Activated B cell treated with CpG ODN at 0.5 μM for 24 hours (primary cell): ENCODE measurements around the gene SLC5A2. TPM values are rescaled to one million over a fixed set of nuclear protein-coding genes. Genes with fewer than 3 reads are reported as not detected.
"Not testable (repeated sequence)": the region's sequence is repeated elsewhere in the genome, so short reads cannot be mapped to it uniquely, and the experiment has no call there.

Experiments used
- ATAC-seq: fragments of 200-7000 bp; cut with Tn5 transposase; one replicate; pipeline ENCODE4 v1.10.0; 2021; ENCODE audit warnings: low read depth, mild to moderate bottlenecking, moderate library complexity
- CTCF ChIA-PET: fragments of 350-600 bp; sonication (Branson Sonifier 250); formaldehyde crosslinking; loops from one replicate; lab custom pipeline; 2021; ENCODE audit warnings: antibody characterized with exemption; lab: Charles Lee
- POLR2A ChIA-PET: fragments of 350-600 bp; sonication (Branson Sonifier 250); formaldehyde crosslinking; loops from one replicate; lab custom pipeline; 2021; ENCODE audit warnings: antibody characterized with exemption; lab: Charles Lee
- DNase-seq: peaks from one replicate; pipeline ENCODE4 v3.0.0; 2022
- H3K27ac Mint-ChIP-seq: one replicate; pipeline ENCODE4 v1.8.0; 2020; ENCODE audit warnings: mixed read lengths
- H3K27me3 Mint-ChIP-seq: one replicate; pipeline ENCODE4 v1.8.0; 2021; ENCODE audit warnings: mixed read lengths
- H3K36me3 Mint-ChIP-seq: one replicate; pipeline ENCODE4 v1.8.0; 2021; ENCODE audit warnings: low read depth, mixed read lengths
- H3K4me1 Mint-ChIP-seq: one replicate; pipeline ENCODE4 v1.8.0; 2021; ENCODE audit warnings: mixed read lengths
- H3K4me3 Mint-ChIP-seq: one replicate; pipeline ENCODE4 v1.8.0; 2020; ENCODE audit warnings: mild to moderate bottlenecking, mixed read lengths
- H3K9me3 Mint-ChIP-seq: one replicate; pipeline ENCODE4 v1.8.0; 2020; ENCODE audit warnings: mixed read lengths
- CTCF ChIP-seq: fragments of 200-600 bp; IDR thresholded peaks from one replicate; pipeline ENCODE4 v1.8.0; 2022; ENCODE audit warnings: antibody characterized with exemption, mild to moderate bottlenecking
- intact Hi-C: fragments of 100-400 bp; cut with micrococcal nuclease; formaldehyde crosslinking; loops from one replicate; pipeline ENCODE4 v1.15.1; 2024
- total RNA-seq: library from RNA; stranded (reverse); gene quantifications from 2 replicates; pipeline ENCODE4 v1.2.3, GENCODE V29; 2022

The SLC5A2 gene
- total RNA-seq, 1 donor from 2014 or later, result not detected

GRCh38 chr16:31480851-31481536 lies 1.9 kb upstream of the SLC5A2 start:
- H3K9me3 Mint-ChIP-seq, result no peaks in the 10 kb centered on the region

DNA sequence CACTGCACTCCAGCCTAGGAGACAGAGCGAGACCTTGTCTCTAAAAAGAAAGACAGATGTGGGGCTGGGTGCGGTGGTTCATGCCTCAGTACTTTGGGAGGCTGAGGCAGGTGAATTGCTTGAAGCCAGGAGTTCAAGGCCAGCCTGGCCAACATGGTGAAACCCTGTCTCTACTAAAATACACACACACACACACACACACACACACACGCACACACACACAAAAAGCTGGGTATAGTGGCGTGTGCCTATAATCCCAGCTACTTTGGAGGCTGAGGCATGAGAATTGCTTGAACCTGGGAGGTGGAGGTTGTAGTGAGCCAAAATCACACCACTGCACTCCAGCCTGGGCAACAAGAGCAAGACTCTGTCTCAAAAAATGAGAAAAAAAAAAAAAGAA lies 1.1 kb downstream of the SLC5A2 start:
- peaks cover 11% of the 10 kb centered on the region for H3K27me3 Mint-ChIP-seq
- DNase-seq, ATAC-seq, intact Hi-C loops, H3K9me3 Mint-ChIP-seq, POLR2A ChIA-PET, H3K4me3 Mint-ChIP-seq, H3K36me3 Mint-ChIP-seq, H3K4me1 Mint-ChIP-seq, CTCF ChIA-PET, H3K27ac Mint-ChIP-seq: not testable (repeated sequence)

More at GRCh38 chr16:31480851-31481536, 1.9 kb upstream of the SLC5A2 start:
- Mint-ChIP-seq H3K4me3 (no peak overlapping the region), H3K27ac (no peak overlapping the region), H3K4me1 (peaks cover 13% of the 10 kb centered on the region), H3K36me3 (no peaks in the 10 kb centered on the region), H3K27me3 (peaks cover 11% of the 10 kb centered on the region)
- DNase-seq (no peak), ATAC-seq (no peak)
- ChIA-PET POLR2A (interaction anchor here (1.7 kb wide), 1 partner anchor 21 kb away, joined by 4 read pairs; the partner anchor contains the start of gene ARMC5), CTCF (interaction anchor here (1.2 kb wide), 1 partner anchor 389 kb away, joined by 3 read pairs; no protein-coding TSS in a partner anchor)
- intact Hi-C loops, result no loop called here
- TF ChIP-seq CTCF, result no peak

DNA sequence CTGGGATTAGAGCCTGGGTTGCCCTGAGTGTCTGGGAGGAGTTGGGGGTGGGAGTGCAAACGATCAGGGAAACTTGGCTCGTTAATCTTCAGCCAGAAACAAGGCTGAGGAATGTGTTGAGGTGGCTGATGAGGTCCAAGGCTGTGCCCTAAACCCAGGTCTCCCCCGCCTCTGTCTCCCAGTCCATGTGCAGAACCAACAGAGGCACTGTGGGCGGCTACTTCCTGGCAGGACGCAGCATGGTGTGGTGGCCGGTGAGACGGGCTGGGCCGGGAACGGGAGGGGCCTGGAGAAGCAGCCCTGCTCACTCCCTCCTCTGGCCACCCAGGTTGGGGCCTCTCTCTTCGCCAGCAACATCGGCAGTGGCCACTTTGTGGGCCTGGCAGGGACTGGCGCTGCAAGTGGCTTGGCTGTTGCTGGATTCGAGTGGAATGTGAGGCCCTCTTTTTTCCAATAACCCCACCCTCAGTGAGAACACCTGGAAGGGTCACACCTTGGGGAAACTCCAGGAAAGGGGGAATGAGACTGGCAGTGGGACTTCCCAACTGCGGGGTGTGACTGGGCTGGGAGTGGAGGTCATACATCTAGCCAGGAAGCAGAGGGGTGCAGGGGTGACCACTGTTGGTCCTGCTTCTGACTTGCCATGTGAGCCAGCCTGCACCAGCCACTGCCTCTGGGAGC lies 1.7 kb downstream of the SLC5A2 start:
- peaks cover 10% of the 10 kb centered on the region for H3K27me3 Mint-ChIP-seq
- no peaks in the 10 kb centered on the region for H3K36me3 Mint-ChIP-seq
- H3K4me3 Mint-ChIP-seq, result no peak overlapping the region
- CTCF ChIA-PET, result interaction anchor here (0.8 kb wide), 1 partner anchor 500 kb away, joined by 3 read pairs; the partner anchor contains the start of gene HSD3B7
- intact Hi-C loops, result no loop called here
- no peak for TF ChIP-seq CTCF
- POLR2A ChIA-PET, result no interaction called here
- ATAC-seq, result no peak
- no peaks in the 10 kb centered on the region for H3K9me3 Mint-ChIP-seq
- DNase-seq, result no peak
- H3K27ac Mint-ChIP-seq, result no peak overlapping the region
- peaks cover 9% of the 10 kb centered on the region for H3K4me1 Mint-ChIP-seq

- TF ChIP-seq CTCF, result no peak
- ChIA-PET CTCF (interaction anchor here (0.8 kb wide), 1 partner anchor 501 kb away, joined by 3 read pairs; the partner anchor contains the start of gene HSD3B7), POLR2A (no interaction called here)
- Mint-ChIP-seq H3K4me3 (no peak overlapping the region), H3K27ac (no peak overlapping the region), H3K27me3 (peaks cover 9% of the 10 kb centered on the region), H3K36me3 (peaks cover 4% of the 10 kb centered on the region), H3K4me1 (peaks cover 9% of the 10 kb centered on the region), H3K9me3 (no peaks in the 10 kb centered on the region)
- intact Hi-C loops, result no loop called here
- DNase-seq (no peak), ATAC-seq (no peak)
These were observed 2.6 kb downstream of the SLC5A2 start for GRCh38 chr16:31485571-31485970.

- intact Hi-C loops, result loop anchor here (2.0 kb wide), 1 partner anchor 13 kb away; the partner anchor contains the start of gene TGFB1I1
- peaks cover 9% of the 10 kb centered on the region for H3K27me3 Mint-ChIP-seq
- DNase-seq (no peak), ATAC-seq (no peak)
- H3K9me3 Mint-ChIP-seq, result no peaks in the 10 kb centered on the region
- ChIA-PET CTCF (no interaction called here), POLR2A (no interaction called here)
- H3K4me1 Mint-ChIP-seq, result peaks cover 9% of the 10 kb centered on the region
- peaks cover 9% of the 10 kb centered on the region for H3K36me3 Mint-ChIP-seq
- no peak overlapping the region for H3K27ac Mint-ChIP-seq
- no peak overlapping the region for H3K4me3 Mint-ChIP-seq
- no peak for TF ChIP-seq CTCF
These were observed 3.1 kb downstream of the SLC5A2 start for GRCh38 chr16:31486045-31486444.
